Upper lobe of left lung (tissue), 4 donors: Measurements from ENCODE around the gene TROAP.

Experiments used
- POLR2A ChIP-seq, 4 donors: fragments of 450-650 bp; IDR thresholded peaks; one replicate each; pipeline ENCODE4 v1.5.1; 2016 to 2017; ENCODE audit warnings: antibody characterized with exemption in 4 of 4, mild to moderate bottlenecking in 2 of 4
- POLR2AphosphoS5 ChIP-seq, 2 donors: sonication (generic); formaldehyde crosslinking; IDR thresholded peaks; one replicate each; pipeline ENCODE4 v1.5.1; 2017; ENCODE audit warnings: antibody characterized with exemption in 2 of 2
- TF ChIP-seq, protein P1 (sequence below), 6 experiments: fragments of 450-650 bp in 4 of 6; fragments of 200-600 bp in 2 of 6; sonication (generic) in 2 of 6; IDR thresholded peaks; one replicate each; pipeline ENCODE4 v1.5.1; 2016 to 2019; ENCODE audit warnings: antibody characterized with exemption in 6 of 6

DNA sequence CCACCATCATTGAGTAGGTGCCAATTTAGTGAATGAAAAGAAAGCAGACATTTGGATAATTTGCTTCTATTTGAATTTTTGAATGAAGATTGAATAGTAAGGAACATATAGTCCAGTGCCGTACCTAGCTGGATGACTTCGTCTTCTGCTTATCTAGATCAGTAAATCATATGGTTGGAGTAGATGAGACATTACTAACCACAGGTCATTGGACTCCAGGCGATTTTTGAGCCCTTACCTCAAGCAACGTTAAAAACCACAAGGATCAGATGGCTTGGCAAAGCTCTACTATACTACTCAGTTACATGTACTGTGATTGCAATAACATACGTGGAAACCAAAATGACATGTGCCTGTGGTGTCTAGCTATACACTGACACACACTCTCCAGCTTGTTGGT lies 42.5 kb downstream of the TROAP start:
- no peak for TF ChIP-seq POLR2AphosphoS5 (IDR thresholded peaks at IDR 0.05)
- TF ChIP-seq, protein P1, sequence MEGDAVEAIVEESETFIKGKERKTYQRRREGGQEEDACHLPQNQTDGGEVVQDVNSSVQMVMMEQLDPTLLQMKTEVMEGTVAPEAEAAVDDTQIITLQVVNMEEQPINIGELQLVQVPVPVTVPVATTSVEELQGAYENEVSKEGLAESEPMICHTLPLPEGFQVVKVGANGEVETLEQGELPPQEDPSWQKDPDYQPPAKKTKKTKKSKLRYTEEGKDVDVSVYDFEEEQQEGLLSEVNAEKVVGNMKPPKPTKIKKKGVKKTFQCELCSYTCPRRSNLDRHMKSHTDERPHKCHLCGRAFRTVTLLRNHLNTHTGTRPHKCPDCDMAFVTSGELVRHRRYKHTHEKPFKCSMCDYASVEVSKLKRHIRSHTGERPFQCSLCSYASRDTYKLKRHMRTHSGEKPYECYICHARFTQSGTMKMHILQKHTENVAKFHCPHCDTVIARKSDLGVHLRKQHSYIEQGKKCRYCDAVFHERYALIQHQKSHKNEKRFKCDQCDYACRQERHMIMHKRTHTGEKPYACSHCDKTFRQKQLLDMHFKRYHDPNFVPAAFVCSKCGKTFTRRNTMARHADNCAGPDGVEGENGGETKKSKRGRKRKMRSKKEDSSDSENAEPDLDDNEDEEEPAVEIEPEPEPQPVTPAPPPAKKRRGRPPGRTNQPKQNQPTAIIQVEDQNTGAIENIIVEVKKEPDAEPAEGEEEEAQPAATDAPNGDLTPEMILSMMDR (IDR thresholded peaks at IDR 0.05): no peak
- no peak for TF ChIP-seq POLR2A (IDR thresholded peaks at IDR 0.05)
